ENCODE data around the gene MRGPRF.

- TF ChIP-seq POLR2A (IDR thresholded peaks at IDR 0.05) (no peak), CTCF (IDR thresholded peaks at IDR 0.05) (no peak)
Observed at GRCh38 chr11:69033431-69033830, 20.4 kb upstream of the MRGPRF start.
